Glomerular visceral epithelial cell (primary cell): ENCODE results near the gene TAL1.

Experiments used
- DNase-seq: peaks from one replicate; pipeline ENCODE4 v3.0.0-alpha.2; 2016; ENCODE audit errors: extremely low spot score

TAL1 gene

GRCh38 chr1:47229886-47230691 is 1.9 kb downstream of the TAL1 start:
- DNase-seq, result peak; percentile 7

- DNase-seq, result no peak
Observed at GRCh38 chr1:47229031-47229885, 2.8 kb downstream of the TAL1 start.

- no peak for DNase-seq
Observed at GRCh38 chr1:47228644-47229030, 3.4 kb downstream of the TAL1 start.

GRCh38 chr1:47227341-47228232 is 4.4 kb downstream of the TAL1 start:
- no peak for DNase-seq

GRCh38 chr1:47226839-47227215 is 5.2 kb downstream of the TAL1 start:
- DNase-seq, result no peak

GRCh38 chr1:47226121-47226838 is 5.7 kb downstream of the TAL1 start:
- DNase-seq, result no peak

GRCh38 chr1:47225430-47226100 is 6.5 kb downstream of the TAL1 start:
- DNase-seq, result no peak

- no peak for DNase-seq
Observed at GRCh38 chr1:47224676-47225399, 7.2 kb downstream of the TAL1 start.

GRCh38 chr1:47223921-47224675 is 7.9 kb downstream of the TAL1 start:
- no peak for DNase-seq

- DNase-seq, result no peak
Observed at GRCh38 chr1:47223174-47223920, 8.7 kb downstream of the TAL1 start.

GRCh38 chr1:47222476-47222875 is 9.5 kb downstream of the TAL1 start:
- DNase-seq, result no peak

- no peak for DNase-seq
Observed at GRCh38 chr1:47219590-47220220, 12.3 kb downstream of the TAL1 start.

GRCh38 chr1:47219001-47219400 is 13.0 kb downstream of the TAL1 start:
- DNase-seq, result no peak

- no peak for DNase-seq
Observed at GRCh38 chr1:47216278-47217059, 15.6 kb downstream of the TAL1 start.

GRCh38 chr1:47215713-47216112 is 16.3 kb downstream of the TAL1 start:
- DNase-seq, result no peak

GRCh38 chr1:47214549-47214948 is 17.5 kb downstream of the TAL1 start:
- DNase-seq, result no peak

- DNase-seq, result no peak
Observed at GRCh38 chr1:47213230-47213963, 18.6 kb downstream of the TAL1 start.
